GM13976 (cell line): Measurements from ENCODE around the gene RADX.

ENCODE experiments used
- DNase-seq: peaks from one replicate; pipeline ENCODE4 v3.0.0; 2012; ENCODE audit warnings: low spot score
- in situ Hi-C: fragments of 300-500 bp; cut with MboI; formaldehyde crosslinking; loops from one replicate; pipeline ENCODE4 v1.12.0; 2022; ENCODE audit warnings: low sequenced_read_pairs, mixed read lengths, inconsistent platforms; ENCODE audit not compliant: unreplicated experiment
- TF ChIP-seq, protein P1 (sequence below): IDR thresholded peaks from 2 replicates; pipeline ENCODE4 v1.5.1; 2012; ENCODE audit warnings: borderline replicate concordance, mild to moderate bottlenecking; ENCODE audit not compliant: insufficient read depth; ENCODE audit errors: extremely low read depth, missing control alignments, control extremely low read depth

The RADX gene, protein sequence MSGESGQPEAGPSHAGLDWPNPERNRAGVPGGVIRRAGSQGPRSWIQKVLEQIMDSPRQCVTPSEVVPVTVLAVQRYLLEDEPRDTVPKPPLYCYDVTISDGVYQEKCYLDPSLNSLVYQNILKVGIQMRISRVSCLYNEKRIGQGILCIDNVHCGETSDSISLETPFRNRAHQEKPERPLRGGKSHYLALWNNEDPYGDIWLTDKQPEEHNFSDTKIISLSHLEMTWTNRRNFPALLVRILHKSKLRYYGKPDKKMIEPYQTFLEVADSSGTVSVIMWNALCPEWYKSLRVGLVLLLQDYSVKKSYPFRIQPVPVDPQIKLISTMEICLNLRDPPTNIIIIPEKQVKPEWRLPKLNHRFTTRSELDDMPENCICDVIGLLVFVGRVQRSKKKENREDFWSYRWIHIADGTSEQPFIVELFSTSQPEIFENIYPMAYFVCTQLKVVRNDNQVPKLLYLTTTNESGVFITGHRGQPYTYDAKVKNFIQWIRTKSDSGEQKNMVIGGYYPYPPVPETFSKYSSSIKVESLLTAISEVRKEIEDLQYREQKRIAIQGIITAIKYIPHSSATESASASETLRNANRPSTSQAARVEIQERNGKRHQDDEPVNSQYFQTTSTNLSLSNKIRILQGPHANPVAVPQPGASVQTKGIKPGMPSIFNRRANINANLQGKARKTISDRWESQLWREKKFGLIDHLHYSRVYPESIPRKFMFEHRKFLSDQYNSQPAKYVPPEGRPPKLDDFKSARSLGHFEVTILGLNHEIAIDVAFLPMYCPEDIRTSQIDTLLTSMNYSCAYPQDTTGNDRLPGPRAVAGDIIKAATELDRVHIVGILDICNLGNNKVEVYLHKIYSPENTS

DNA sequence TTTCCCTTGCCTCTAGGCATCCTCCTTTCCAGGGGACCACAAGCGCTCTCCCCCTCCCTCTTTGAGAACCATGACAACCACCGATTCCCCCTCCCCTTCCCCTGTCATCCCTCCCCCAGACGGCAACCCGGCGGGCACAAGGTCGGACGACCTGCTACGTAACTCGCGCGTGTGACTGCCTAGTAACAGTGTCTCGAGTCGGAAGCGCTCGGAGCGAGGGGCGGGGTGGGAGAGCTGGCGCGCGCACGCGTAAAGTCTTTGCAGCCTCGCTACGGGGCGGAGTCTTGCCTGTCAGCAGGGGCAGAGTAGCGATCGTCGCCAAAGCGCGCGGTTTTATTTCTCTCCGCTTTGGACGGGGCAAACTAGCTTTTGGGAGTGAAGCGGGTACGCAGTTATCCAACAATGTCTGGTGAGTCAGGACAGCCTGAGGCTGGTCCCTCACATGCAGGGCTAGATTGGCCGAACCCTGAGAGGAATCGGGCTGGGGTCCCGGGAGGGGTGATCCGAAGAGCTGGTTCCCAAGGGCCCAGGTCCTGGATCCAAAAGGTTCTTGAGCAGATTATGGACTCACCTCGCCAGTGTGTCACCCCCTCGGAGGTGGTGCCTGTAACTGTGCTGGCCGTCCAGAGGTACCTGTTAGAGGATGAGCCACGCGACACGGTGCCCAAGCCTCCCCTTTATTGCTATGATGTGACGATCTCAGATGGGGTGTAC is at the start of gene RADX:
Gene RADX, plus strand, starts transcription at position 300 of the 714 bp plus-strand sequence. Its CDS starts 103 bp downstream, at position 403.
- TF ChIP-seq, protein P1, sequence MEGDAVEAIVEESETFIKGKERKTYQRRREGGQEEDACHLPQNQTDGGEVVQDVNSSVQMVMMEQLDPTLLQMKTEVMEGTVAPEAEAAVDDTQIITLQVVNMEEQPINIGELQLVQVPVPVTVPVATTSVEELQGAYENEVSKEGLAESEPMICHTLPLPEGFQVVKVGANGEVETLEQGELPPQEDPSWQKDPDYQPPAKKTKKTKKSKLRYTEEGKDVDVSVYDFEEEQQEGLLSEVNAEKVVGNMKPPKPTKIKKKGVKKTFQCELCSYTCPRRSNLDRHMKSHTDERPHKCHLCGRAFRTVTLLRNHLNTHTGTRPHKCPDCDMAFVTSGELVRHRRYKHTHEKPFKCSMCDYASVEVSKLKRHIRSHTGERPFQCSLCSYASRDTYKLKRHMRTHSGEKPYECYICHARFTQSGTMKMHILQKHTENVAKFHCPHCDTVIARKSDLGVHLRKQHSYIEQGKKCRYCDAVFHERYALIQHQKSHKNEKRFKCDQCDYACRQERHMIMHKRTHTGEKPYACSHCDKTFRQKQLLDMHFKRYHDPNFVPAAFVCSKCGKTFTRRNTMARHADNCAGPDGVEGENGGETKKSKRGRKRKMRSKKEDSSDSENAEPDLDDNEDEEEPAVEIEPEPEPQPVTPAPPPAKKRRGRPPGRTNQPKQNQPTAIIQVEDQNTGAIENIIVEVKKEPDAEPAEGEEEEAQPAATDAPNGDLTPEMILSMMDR = no peak
- DNase-seq = peak; percentile 70
- in situ Hi-C loops = no loop called here

DNA sequence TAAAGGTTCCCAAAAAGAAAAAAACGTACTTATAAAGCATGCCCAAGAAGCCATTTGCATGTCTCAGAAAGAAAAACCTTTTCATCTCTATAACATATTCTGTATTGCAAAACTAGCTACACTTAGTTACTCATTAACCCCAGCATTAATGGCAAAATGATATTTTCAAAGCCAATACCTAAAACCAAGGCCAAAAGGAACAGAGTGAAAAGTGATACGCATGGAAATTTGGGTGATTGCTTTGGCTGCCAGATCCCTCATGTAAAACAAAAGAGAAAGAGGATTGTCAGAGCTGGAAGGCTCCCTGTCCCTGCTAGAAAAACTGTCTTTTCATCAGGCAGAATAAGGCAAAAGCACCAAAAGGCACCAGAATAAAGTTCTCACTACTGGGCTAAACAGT is 46.8 kb upstream of the RADX start:
- TF ChIP-seq, protein P1 = no peak
- DNase-seq = no peak
- in situ Hi-C loops = no loop called here

DNA sequence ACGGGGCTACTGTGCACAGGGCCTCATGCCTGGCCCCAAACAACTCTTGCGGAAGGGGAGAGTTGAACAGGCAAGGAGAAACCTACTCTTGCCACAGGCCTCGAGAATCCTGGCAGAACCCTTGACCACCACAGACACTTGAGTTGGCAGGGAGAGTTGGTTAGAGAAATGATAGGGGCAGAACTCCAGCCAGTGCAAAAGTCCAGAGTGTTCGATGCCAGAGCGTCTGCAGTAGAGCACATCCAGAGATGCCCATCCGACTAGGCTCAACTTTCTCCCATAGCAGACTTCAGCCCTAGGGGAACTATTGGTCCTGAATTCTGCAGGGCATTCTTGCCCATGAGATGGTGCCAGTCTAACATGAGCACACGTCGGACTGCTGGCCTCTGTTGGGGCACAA is 45.4 kb upstream of the RADX start:
- TF ChIP-seq, protein P1 = no peak
- in situ Hi-C loops = no loop called here
- DNase-seq = no peak

DNA sequence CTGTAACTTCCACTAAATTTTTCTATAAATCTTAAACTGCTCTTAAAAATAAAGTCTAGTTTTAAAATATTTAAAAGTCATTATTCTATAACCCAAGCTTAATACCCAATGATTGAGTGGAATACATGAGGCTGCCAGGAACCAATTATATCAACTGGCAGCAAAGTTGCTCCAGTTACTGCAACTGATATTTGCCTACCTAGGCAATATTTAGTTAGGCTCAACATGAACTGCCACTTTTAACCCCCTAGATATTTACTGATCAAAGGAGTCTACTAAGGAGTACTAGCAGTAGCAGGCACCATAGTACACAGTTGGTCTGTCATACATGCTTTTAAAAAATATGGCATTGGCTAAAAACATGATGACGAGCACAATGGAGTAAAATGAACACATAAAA is 29.9 kb upstream of the RADX start:
- TF ChIP-seq, protein P1 = no peak
- no peak for DNase-seq
- in situ Hi-C loops = no loop called here

DNA sequence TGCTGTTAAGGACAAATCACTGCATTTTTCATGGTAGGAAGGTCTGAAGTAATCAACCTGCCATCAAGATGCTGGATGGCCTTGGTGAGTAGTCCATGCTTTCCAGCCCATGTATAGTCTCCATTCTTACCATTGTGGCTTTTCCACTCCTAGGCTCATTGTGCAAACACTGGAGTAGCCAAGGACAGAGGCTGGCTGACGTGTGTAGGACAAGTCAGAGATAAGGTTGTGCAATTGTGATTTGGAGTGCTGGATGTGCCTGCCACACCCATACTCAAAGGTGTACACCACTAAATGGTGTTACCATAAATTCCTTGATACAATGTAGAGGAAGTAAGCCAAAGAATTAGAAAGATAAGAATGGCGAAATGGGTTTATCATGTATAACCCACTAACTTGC is 26.3 kb upstream of the RADX start:
- no peak for DNase-seq
- in situ Hi-C loops = no loop called here
- TF ChIP-seq, protein P1 = no peak

DNA sequence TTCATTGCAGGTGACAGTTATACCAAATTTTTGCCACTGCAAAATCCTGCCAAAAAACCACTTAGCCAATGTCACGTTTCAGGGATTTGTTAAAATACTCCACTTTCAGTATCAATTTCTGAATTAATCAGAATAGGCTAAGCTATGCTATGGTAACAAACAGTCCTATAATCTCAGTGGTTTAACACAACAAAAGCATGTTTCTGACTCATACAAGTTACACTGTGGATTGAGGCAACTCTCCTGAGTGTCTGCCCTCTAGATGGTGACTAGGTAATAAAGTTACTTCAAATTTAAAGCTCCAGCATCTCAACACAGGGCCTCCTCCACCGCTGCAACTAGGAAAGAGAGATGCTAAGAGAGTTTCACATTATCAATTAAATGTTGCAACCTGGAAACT is 23.0 kb upstream of the RADX start:
- no peak for DNase-seq
- in situ Hi-C loops = no loop called here
- TF ChIP-seq, protein P1 = no peak
